HG02798 (cell line): Measurements from ENCODE around the gene IQSEC3.

ENCODE experiments used
- ATAC-seq: cut with Tn5 transposase; IDR thresholded peaks from one replicate; pipeline ENCODE4 v1.9.1; 2021; ENCODE audit warnings: mild to moderate bottlenecking; ENCODE audit not compliant: unreplicated experiment, poor library complexity

The IQSEC3 gene

DNA sequence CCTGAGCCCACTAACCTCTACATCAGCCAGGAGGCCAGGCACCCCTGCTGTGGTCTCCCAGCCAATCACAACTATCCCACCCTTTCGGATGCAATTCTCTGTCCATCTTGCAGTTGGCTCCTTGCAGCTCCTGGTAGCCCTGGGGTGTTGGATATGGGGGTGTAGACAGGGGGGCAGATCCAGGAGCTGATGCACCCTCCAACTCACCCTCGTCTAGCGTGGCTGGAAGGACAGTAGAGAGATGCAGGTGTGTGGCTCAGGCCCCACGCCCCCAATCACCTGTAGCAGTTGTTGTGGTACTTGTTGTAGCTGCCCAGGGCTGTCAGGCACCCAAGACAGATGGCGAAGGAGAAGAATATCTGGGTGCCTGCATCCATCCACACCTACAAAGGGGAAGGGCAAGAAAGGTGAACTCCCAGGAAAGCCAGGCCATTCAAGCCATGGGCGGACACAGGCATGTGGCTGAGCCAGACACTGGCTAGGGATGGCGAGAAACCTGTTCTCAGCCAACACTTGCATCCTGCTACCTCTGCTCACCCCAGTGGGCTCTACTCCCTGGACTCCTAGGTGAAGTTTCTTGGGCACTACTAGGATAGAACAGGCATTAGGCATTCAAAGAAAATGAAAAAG is 160.8 kb downstream of the IQSEC3 start:
- no peak for ATAC-seq
